ENCODE results near the gene WNT9A. TPM values are rescaled to one million over a fixed set of nuclear protein-coding genes. Genes with fewer than 3 reads are reported as not detected.

Gene WNT9A
- polyA plus RNA-seq, 1 of the 3 experiments (the other 2 are of a cell fraction): 0.31 TPM

DNA sequence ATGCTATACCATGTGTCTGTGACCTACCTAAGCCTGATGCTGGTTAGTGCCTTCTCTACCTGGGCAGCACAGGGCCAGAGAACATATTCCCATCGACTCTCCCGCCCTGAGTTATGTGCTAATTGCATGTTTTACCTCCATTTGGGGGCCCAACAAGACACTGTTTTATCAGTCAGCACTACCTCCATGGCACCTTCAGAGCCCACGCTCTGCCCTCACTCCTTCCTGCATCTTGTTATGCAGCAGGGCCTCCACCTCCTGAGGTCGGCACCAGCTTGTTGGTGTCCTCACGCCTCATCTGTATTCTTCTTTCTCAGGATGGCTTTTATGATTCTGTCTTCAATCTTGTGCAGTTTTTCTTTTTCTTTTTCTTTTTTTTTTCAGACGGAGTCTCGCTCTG, 11.9 kb downstream of the WNT9A start:
- Histone ChIP-seq H4K20me1 (ENCODE audit: insufficient read depth) (no peaks in the 10 kb centered on the region), H3F3A (replicated peaks; ENCODE audit: insufficient read depth) (peaks cover 11% of the 10 kb centered on the region), H3K4me3 (ENCODE audit: low read depth in 2 of 2, low read length in 1 of 2) (no peak overlapping the region), H3K4me2 (no peak overlapping the region), H2AFZ (ENCODE audit: low read depth) (no peak overlapping the region), H3K9me2 (no peaks in the 10 kb centered on the region), H3K36me3 (replicated peaks in 1 of 2; ENCODE audit: control insufficient read depth in 1 of 2, insufficient read depth in 2 of 2, low read length in 1 of 2) (no peaks in the 10 kb centered on the region), H3K4me1 (ENCODE audit: control insufficient read depth in 1 of 2, insufficient read depth in 2 of 2, low read depth in 1 of 2, low read length in 1 of 2) (no peaks in the 10 kb centered on the region), H3K27ac (ENCODE audit: low read depth in 2 of 2, low read length in 1 of 2) (no peak overlapping the region), H3K79me2 (ENCODE audit: insufficient read depth) (no peaks in the 10 kb centered on the region), H3K27me3 (ENCODE audit: insufficient read depth) (no peaks in the 10 kb centered on the region), H3K9ac (no peak overlapping the region), H3K9me3 (no peaks in the 10 kb centered on the region)
- TF ChIP-seq TEAD4 (IDR thresholded peaks at IDR 0.05; ENCODE audit: borderline replicate concordance, insufficient read depth): no peak
- no peak for TF ChIP-seq RFX5 (IDR thresholded peaks at IDR 0.05; ENCODE audit: low read length)
- no peak for TF ChIP-seq ZBTB33 (IDR thresholded peaks at IDR 0.05; ENCODE audit: borderline replicate concordance, low read depth)
- no peak for TF ChIP-seq GABPA (IDR thresholded peaks at IDR 0.05; ENCODE audit: low read depth)
- no peak for TF ChIP-seq POLR2AphosphoS5 (IDR thresholded peaks at IDR 0.05; ENCODE audit: low read depth, low read length)
- no peak for TF ChIP-seq REST (IDR thresholded peaks at IDR 0.05; ENCODE audit: low read depth, low read length)
- ChIA-PET POLR2A (no interaction called here), CTCF (interaction anchor here (0.6 to 0.9 kb wide), 2 partner anchors 13 to 454 kb away, joined by 3 read pairs; no protein-coding TSS in a partner anchor)
- no peak for DNase-seq
- 61% methylated on average over 7 of the region's 7 CpGs for WGBS (ENCODE audit: low lambda C conversion rate)

GRCh38 chr1:227934476-227935313, 13.0 kb downstream of the WNT9A start:
- POLR2A ChIA-PET: no interaction called here
- 53% methylated on average over 5 of the region's 5 CpGs for WGBS (ENCODE audit: low lambda C conversion rate)
- CTCF ChIA-PET: interaction anchor here (1.8 kb wide), 1 partner anchor 11 kb away, joined by 5 read pairs; no protein-coding TSS in a partner anchor

More at GRCh38 chr1:227934476-227935313, 13.0 kb downstream of the WNT9A start:
- Histone ChIP-seq H3K4me1 (ENCODE audit: control insufficient read depth in 1 of 2, insufficient read depth in 2 of 2, low read depth in 1 of 2, low read length in 1 of 2) (no peaks in the 10 kb centered on the region), H3K4me3 (ENCODE audit: low read depth in 2 of 2, low read length in 1 of 2) (no peak overlapping the region), H3K9me3 (no peaks in the 10 kb centered on the region), H3K79me2 (ENCODE audit: insufficient read depth) (no peaks in the 10 kb centered on the region), H3K9ac (no peak overlapping the region), H3K36me3 (replicated peaks in 1 of 2; ENCODE audit: control insufficient read depth in 1 of 2, insufficient read depth in 2 of 2, low read length in 1 of 2) (no peaks in the 10 kb centered on the region), H4K20me1 (ENCODE audit: insufficient read depth) (no peaks in the 10 kb centered on the region), H3K27me3 (ENCODE audit: insufficient read depth) (no peaks in the 10 kb centered on the region), H3F3A (replicated peaks; ENCODE audit: insufficient read depth) (peaks cover 11% of the 10 kb centered on the region), H3K4me2 (no peak overlapping the region), H2AFZ (ENCODE audit: low read depth) (no peak overlapping the region), H3K27ac (ENCODE audit: low read depth in 2 of 2, low read length in 1 of 2) (no peak overlapping the region), H3K9me2 (no peaks in the 10 kb centered on the region)
- DNase-seq: no peak
- TF ChIP-seq RFX5 (IDR thresholded peaks at IDR 0.05; ENCODE audit: low read length): no peak
- TF ChIP-seq GATA2 (CRISPR knock-in tag; IDR thresholded peaks at IDR 0.05): no peak
- no peak for TF ChIP-seq NFIC (IDR thresholded peaks at IDR 0.05; ENCODE audit: borderline replicate concordance)
- no peak for TF ChIP-seq IRF3 (IDR thresholded peaks at IDR 0.05; ENCODE audit: low read depth, low read length)
- no peak for TF ChIP-seq FOXJ3 (CRISPR knock-in tag; IDR thresholded peaks at IDR 0.05)

Measured in SK-N-SH (cell line).